Activated naive CD8-positive, alpha-beta T cell treated with anti-CD3 and anti-CD28 coated beads, Interleukin-2, amount 50 U/mL, for 24 hours (primary cell): ENCODE data around the gene GTF3C5.
"Not testable (repeated sequence)": the region's sequence is repeated elsewhere in the genome, so short reads cannot be mapped to it uniquely, and the experiment has no call there.

Experiments
- ATAC-seq: fragments of 150-1000 bp; cut with Tn5 transposase; one replicate; pipeline ENCODE4 v1.10.0; 2021
- DNase-seq: peaks from one replicate; pipeline ENCODE4 v3.0.0; 2021
- H3K27ac Mint-ChIP-seq: one replicate; pipeline ENCODE4 v1.8.0; 2021; ENCODE audit warnings: mild to moderate bottlenecking, mixed read lengths
- H3K27me3 Mint-ChIP-seq: one replicate; pipeline ENCODE4 v1.8.0; 2021; ENCODE audit warnings: mixed read lengths
- H3K36me3 Mint-ChIP-seq: one replicate; pipeline ENCODE4 v1.8.0; 2021; ENCODE audit warnings: low read depth, mixed read lengths
- H3K4me1 Mint-ChIP-seq: one replicate; pipeline ENCODE4 v1.8.0; 2021; ENCODE audit warnings: mixed read lengths
- H3K4me3 Mint-ChIP-seq: one replicate; pipeline ENCODE4 v1.8.0; 2021; ENCODE audit warnings: mild to moderate bottlenecking, moderate library complexity, mixed read lengths
- H3K9me3 Mint-ChIP-seq: one replicate; pipeline ENCODE4 v1.8.0; 2021; ENCODE audit warnings: mixed read lengths

Gene GTF3C5

GRCh38 chr9:132991351-132992300 is 39.2 kb upstream of the GTF3C5 start:
- peaks cover 10% of the 10 kb centered on the region for H3K4me1 Mint-ChIP-seq
- peaks cover 21% of the 10 kb centered on the region for H3K27me3 Mint-ChIP-seq
- peak; percentile 25 for ATAC-seq
- no peaks in the 10 kb centered on the region for H3K36me3 Mint-ChIP-seq
- no peak for DNase-seq
- H3K9me3 Mint-ChIP-seq = no peaks in the 10 kb centered on the region
- no peak overlapping the region for H3K27ac Mint-ChIP-seq
- no peak overlapping the region for H3K4me3 Mint-ChIP-seq

- H3K36me3 Mint-ChIP-seq = no peaks in the 10 kb centered on the region
- no peaks in the 10 kb centered on the region for H3K9me3 Mint-ChIP-seq
- no peak for ATAC-seq
- no peak for DNase-seq
- peaks cover 10% of the 10 kb centered on the region for H3K4me1 Mint-ChIP-seq
- H3K27me3 Mint-ChIP-seq = peaks cover 19% of the 10 kb centered on the region
- H3K4me3 Mint-ChIP-seq = no peak overlapping the region
- no peak overlapping the region for H3K27ac Mint-ChIP-seq
Observed at GRCh38 chr9:132993511-132993939, 37.3 kb upstream of the GTF3C5 start.

GRCh38 chr9:132994410-132995120 is 36.2 kb upstream of the GTF3C5 start:
- Mint-ChIP-seq H3K27me3 (peaks cover 20% of the 10 kb centered on the region), H3K36me3 (no peaks in the 10 kb centered on the region), H3K27ac (no peak overlapping the region), H3K9me3 (no peaks in the 10 kb centered on the region), H3K4me1 (peaks cover 10% of the 10 kb centered on the region), H3K4me3 (no peak overlapping the region)
- DNase-seq (no peak), ATAC-seq (peak; percentile 37)

- H3K27me3 Mint-ChIP-seq = peaks cover 24% of the 10 kb centered on the region
Observed at GRCh38 chr9:132995121-132995420, 35.7 kb upstream of the GTF3C5 start.

GRCh38 chr9:132995879-132996278 is 34.9 kb upstream of the GTF3C5 start:
- H3K27ac Mint-ChIP-seq = no peak overlapping the region
- DNase-seq (no peak), ATAC-seq (no peak)
- H3K4me3 Mint-ChIP-seq = no peak overlapping the region
- peaks cover 24% of the 10 kb centered on the region for H3K27me3 Mint-ChIP-seq
- H3K36me3 Mint-ChIP-seq = no peaks in the 10 kb centered on the region
- H3K9me3 Mint-ChIP-seq = no peaks in the 10 kb centered on the region
- peaks cover 10% of the 10 kb centered on the region for H3K4me1 Mint-ChIP-seq

More at GRCh38 chr9:132995121-132995420, 35.7 kb upstream of the GTF3C5 start:
- H3K27ac Mint-ChIP-seq = no peak overlapping the region
- ATAC-seq = no peak
- DNase-seq = no peak
- no peaks in the 10 kb centered on the region for H3K36me3 Mint-ChIP-seq
- no peak overlapping the region for H3K4me3 Mint-ChIP-seq
- H3K4me1 Mint-ChIP-seq = peaks cover 10% of the 10 kb centered on the region
- no peaks in the 10 kb centered on the region for H3K9me3 Mint-ChIP-seq

- ATAC-seq (no peak), DNase-seq (no peak)
- Mint-ChIP-seq H3K27ac (no peak overlapping the region), H3K36me3 (no peaks in the 10 kb centered on the region), H3K4me1 (peaks cover 10% of the 10 kb centered on the region), H3K27me3 (peaks cover 25% of the 10 kb centered on the region), H3K4me3 (no peak overlapping the region), H3K9me3 (no peaks in the 10 kb centered on the region)
Observed at GRCh38 chr9:132996526-132996925, 34.3 kb upstream of the GTF3C5 start.

- H3K27me3 Mint-ChIP-seq = peaks cover 33% of the 10 kb centered on the region
- ATAC-seq = no peak
- no peaks in the 10 kb centered on the region for H3K9me3 Mint-ChIP-seq
- H3K4me3 Mint-ChIP-seq = no peak overlapping the region
- H3K27ac Mint-ChIP-seq = no peak overlapping the region
- H3K36me3 Mint-ChIP-seq = no peaks in the 10 kb centered on the region
- peaks cover 9% of the 10 kb centered on the region for H3K4me1 Mint-ChIP-seq
- no peak for DNase-seq
Observed at GRCh38 chr9:132997591-132997990, 33.2 kb upstream of the GTF3C5 start.

GRCh38 chr9:132998221-132998620 is 32.6 kb upstream of the GTF3C5 start:
- not testable (repeated sequence) for DNase-seq, H3K4me3 Mint-ChIP-seq, H3K27ac Mint-ChIP-seq, H3K36me3 Mint-ChIP-seq, ATAC-seq, H3K4me1 Mint-ChIP-seq, H3K9me3 Mint-ChIP-seq
- peaks cover 33% of the 10 kb centered on the region for H3K27me3 Mint-ChIP-seq

GRCh38 chr9:132998831-132999635 is 31.8 kb upstream of the GTF3C5 start:
- Mint-ChIP-seq H3K36me3 (no peaks in the 10 kb centered on the region), H3K4me1 (peaks cover 9% of the 10 kb centered on the region), H3K9me3 (no peaks in the 10 kb centered on the region), H3K27me3 (peaks cover 36% of the 10 kb centered on the region), H3K4me3 (no peak overlapping the region), H3K27ac (no peak overlapping the region)
- DNase-seq = no peak
- no peak for ATAC-seq

- DNase-seq (no peak), ATAC-seq (peak; percentile 30)
- H3K9me3 Mint-ChIP-seq = no peaks in the 10 kb centered on the region
- H3K27ac Mint-ChIP-seq = no peak overlapping the region
- peaks cover 45% of the 10 kb centered on the region for H3K27me3 Mint-ChIP-seq
- peaks cover 2% of the 10 kb centered on the region for H3K4me1 Mint-ChIP-seq
- no peaks in the 10 kb centered on the region for H3K36me3 Mint-ChIP-seq
- H3K4me3 Mint-ChIP-seq = no peak overlapping the region
Observed at GRCh38 chr9:133002147-133003070, 28.4 kb upstream of the GTF3C5 start.

- Mint-ChIP-seq H3K36me3 (no peaks in the 10 kb centered on the region), H3K4me3 (no peak overlapping the region), H3K27ac (no peak overlapping the region), H3K27me3 (peaks cover 47% of the 10 kb centered on the region), H3K4me1 (peaks cover 2% of the 10 kb centered on the region), H3K9me3 (no peaks in the 10 kb centered on the region)
- no peak for ATAC-seq
- DNase-seq = no peak
Observed at GRCh38 chr9:133003071-133003461, 27.7 kb upstream of the GTF3C5 start.

GRCh38 chr9:133003671-133004090 is 27.1 kb upstream of the GTF3C5 start:
- Mint-ChIP-seq H3K27me3 (peaks cover 47% of the 10 kb centered on the region), H3K27ac (no peak overlapping the region), H3K4me3 (no peak overlapping the region), H3K9me3 (no peaks in the 10 kb centered on the region), H3K4me1 (peaks cover 2% of the 10 kb centered on the region), H3K36me3 (no peaks in the 10 kb centered on the region)
- DNase-seq (no peak), ATAC-seq (no peak)

GRCh38 chr9:133004091-133004998 is 26.5 kb upstream of the GTF3C5 start:
- H3K4me3 Mint-ChIP-seq = no peak overlapping the region
- H3K27ac Mint-ChIP-seq = no peak overlapping the region
- ATAC-seq (no peak), DNase-seq (no peak)
- H3K36me3 Mint-ChIP-seq = no peaks in the 10 kb centered on the region
- H3K27me3 Mint-ChIP-seq = peaks cover 45% of the 10 kb centered on the region
- H3K4me1 Mint-ChIP-seq = peaks cover 2% of the 10 kb centered on the region
- no peaks in the 10 kb centered on the region for H3K9me3 Mint-ChIP-seq
